H9 (cell line): Measurements from ENCODE around the gene IBA57. TPM values are rescaled to one million over a fixed set of nuclear protein-coding genes. Genes with fewer than 3 reads are reported as not detected.

Source experiments
- DNase-seq: peaks from one replicate; pipeline ENCODE4 v3.0.0-alpha.2; 2017
- H2AFZ ChIP-seq: one replicate; pipeline ENCODE4 v1.6.1; 2013; ENCODE audit warnings: mild to moderate bottlenecking, low read length, control low read depth, moderate library complexity
- H2AK5ac ChIP-seq: 2 replicates; pipeline ENCODE4 v1.6.1; 2013; ENCODE audit warnings: low read length, control low read depth, mixed read lengths; ENCODE audit not compliant: insufficient read length
- H2BK120ac ChIP-seq: one replicate; pipeline ENCODE4 v1.6.1; 2013; ENCODE audit warnings: low read depth, mild to moderate bottlenecking, low read length, control low read depth, inconsistent platforms; ENCODE audit not compliant: poor library complexity, severe bottlenecking
- H2BK12ac ChIP-seq: 2 replicates; pipeline ENCODE4 v1.6.1; 2013; ENCODE audit warnings: low read length, control low read depth, mixed read lengths, low read depth; ENCODE audit not compliant: insufficient read length
- H2BK15ac ChIP-seq: 2 replicates; pipeline ENCODE4 v1.6.1; 2013; ENCODE audit warnings: low read depth, low read length, control low read depth
- H2BK20ac ChIP-seq: one replicate; pipeline ENCODE4 v1.6.1; 2013; ENCODE audit warnings: low read depth, mild to moderate bottlenecking, low read length, control low read depth, inconsistent platforms; ENCODE audit not compliant: poor library complexity, severe bottlenecking
- H2BK5ac ChIP-seq: 2 replicates; pipeline ENCODE4 v1.6.1; 2013; ENCODE audit warnings: low read length, control low read depth, mixed read lengths; ENCODE audit not compliant: insufficient read length
- H3K14ac ChIP-seq: 2 replicates; pipeline ENCODE4 v1.6.1; 2013; ENCODE audit warnings: low read length, control low read depth; ENCODE audit not compliant: insufficient read depth
- H3K18ac ChIP-seq: 2 replicates; pipeline ENCODE4 v1.6.1; 2013; ENCODE audit warnings: low read depth, mild to moderate bottlenecking, mixed read lengths, low read length, control low read depth; ENCODE audit not compliant: insufficient read length
- H3K23ac ChIP-seq: 2 replicates; pipeline ENCODE4 v1.6.1; 2013; ENCODE audit warnings: low read length, control low read depth, mixed read lengths, low read depth; ENCODE audit not compliant: insufficient read length
- H3K23me2 ChIP-seq: 2 replicates; pipeline ENCODE4 v1.6.1; 2013; ENCODE audit warnings: low read depth, mild to moderate bottlenecking, mixed read lengths, low read length, control low read depth; ENCODE audit not compliant: insufficient read length, poor library complexity, severe bottlenecking
- H3K27ac ChIP-seq: 2 replicates; pipeline ENCODE4 v1.5.1; 2013; ENCODE audit warnings: low read length, control low read depth, mixed read lengths, low read depth; ENCODE audit not compliant: insufficient read length
- H3K27me3 ChIP-seq: 2 replicates; pipeline ENCODE4 v1.6.1; 2013; ENCODE audit warnings: low read length, control low read depth, inconsistent platforms; ENCODE audit not compliant: insufficient read depth
- H3K4ac ChIP-seq: 2 replicates; pipeline ENCODE4 v1.6.1; 2013; ENCODE audit warnings: low read depth, mild to moderate bottlenecking, control low read depth, inconsistent platforms, low read length, moderate library complexity
- H3K4me1 ChIP-seq: 2 replicates; pipeline ENCODE4 v1.6.1; 2013; ENCODE audit warnings: low read length, control low read depth, inconsistent platforms; ENCODE audit not compliant: insufficient read depth
- H3K4me2 ChIP-seq: 2 replicates; pipeline ENCODE4 v1.6.1; 2013; ENCODE audit warnings: low read length, control low read depth, mixed read lengths; ENCODE audit not compliant: insufficient read length, insufficient read depth
- H3K56ac ChIP-seq: 2 replicates; pipeline ENCODE4 v1.6.1; 2013; ENCODE audit warnings: low read depth, mild to moderate bottlenecking, mixed read lengths, low read length, control low read depth; ENCODE audit not compliant: insufficient read length
- H3K79me1 ChIP-seq: 2 replicates; pipeline ENCODE4 v1.6.1; 2013; ENCODE audit warnings: low read depth, mild to moderate bottlenecking, moderate library complexity, low read length, control low read depth, inconsistent platforms; ENCODE audit not compliant: insufficient read depth, poor library complexity, severe bottlenecking
- H3K79me2 ChIP-seq: 2 replicates; pipeline ENCODE4 v1.6.1; 2013; ENCODE audit warnings: low read length, control low read depth, inconsistent platforms; ENCODE audit not compliant: insufficient read depth
- H3K9ac ChIP-seq: 2 replicates; pipeline ENCODE4 v1.6.1; 2013; ENCODE audit warnings: low read length, control low read depth, mixed read lengths; ENCODE audit not compliant: insufficient read length; ENCODE audit errors: extremely low read depth
- H3K9me3 ChIP-seq: one replicate; pipeline ENCODE4 v1.6.1; 2013; ENCODE audit warnings: low read depth, low read length, inconsistent platforms; ENCODE audit not compliant: control insufficient read depth
- H3T11ph ChIP-seq: one replicate; pipeline ENCODE4 v1.6.1; 2013; ENCODE audit warnings: mild to moderate bottlenecking, low read length, control low read depth, inconsistent platforms
- H4K20me1 ChIP-seq: one replicate; pipeline ENCODE4 v1.6.1; 2013; ENCODE audit not compliant: control insufficient read depth, insufficient read length, insufficient read depth
- H4K5ac ChIP-seq: 2 replicates; pipeline ENCODE4 v1.6.1; 2013; ENCODE audit warnings: low read depth, mild to moderate bottlenecking, mixed read lengths, low read length, control low read depth; ENCODE audit not compliant: insufficient read length
- H4K8ac ChIP-seq: replicated peaks from 2 replicates; pipeline ENCODE4 v1.6.1; 2013; ENCODE audit warnings: low read length, control low read depth, mixed read lengths, low read depth; ENCODE audit not compliant: insufficient read length
- H4K91ac ChIP-seq: 2 replicates; pipeline ENCODE4 v1.6.1; 2013; ENCODE audit warnings: low read depth, mild to moderate bottlenecking, moderate library complexity, mixed read lengths, low read length, control low read depth; ENCODE audit not compliant: insufficient read length
- H3K27ac Mint-ChIP-seq, 3 experiments: 2 replicates in 2 of 3; 3 replicates in 1 of 3; pipeline ENCODE4 v1.8.0; 2020 to 2021; ENCODE audit warnings: mixed read lengths in 3 of 3, mild to moderate bottlenecking in 1 of 3, moderate library complexity in 1 of 3
- H3K27me3 Mint-ChIP-seq: 2 replicates; pipeline ENCODE4 v1.8.0; 2021; ENCODE audit warnings: low read depth, mild to moderate bottlenecking, moderate library complexity, mixed read lengths
- H3K36me3 Mint-ChIP-seq, 3 experiments: 2 replicates in 2 of 3; 3 replicates in 1 of 3; pipeline ENCODE4 v1.8.0; 2020 to 2021; ENCODE audit warnings: low read depth in 3 of 3, mixed read lengths in 3 of 3; ENCODE audit not compliant: insufficient read depth in 1 of 3
- H3K4me1 Mint-ChIP-seq, 2 experiments: 2 replicates each; pipeline ENCODE4 v1.8.0; 2020; ENCODE audit warnings: mixed read lengths in 2 of 2
- H3K4me3 Mint-ChIP-seq, 2 experiments: 2 replicates in 1 of 2; 3 replicates in 1 of 2; pipeline ENCODE4 v1.8.0; 2020 to 2021; ENCODE audit warnings: mild to moderate bottlenecking in 2 of 2, mixed read lengths in 2 of 2, moderate library complexity in 1 of 2
- H3K9me3 Mint-ChIP-seq, 2 experiments: 2 replicates in 1 of 2; 3 replicates in 1 of 2; pipeline ENCODE4 v1.8.0; 2020; ENCODE audit warnings: mild to moderate bottlenecking in 2 of 2, mixed read lengths in 2 of 2, moderate library complexity in 1 of 2
- WGBS: extraction: QIAGEN DNeasy Blood & Tissue Kit; methylation state at CpG from one replicate; pipeline ENCODE4 v1.1.7; 2013; ENCODE audit warnings: missing lambda C conversion rate, low lambda C conversion rate, mixed read lengths; ENCODE audit not compliant: insufficient read length; ENCODE audit errors: extremely low coverage; 5-methylcytosine and 5-hydroxymethylcytosine counted together
- total RNA-seq: library from RNA; stranded (reverse); gene quantifications from 2 replicates; pipeline ENCODE4 v1.2.1, GENCODE V29; 2021
- TF ChIP-seq, protein P1 (sequence below): fragments of 200-600 bp; sonication (generic); conservative IDR thresholded peaks from 3 replicates; pipeline ENCODE4 v1.8.0; 2021; ENCODE audit warnings: antibody characterized with exemption, mild to moderate bottlenecking

IBA57 gene
- total RNA-seq, 1 experiment from 2014 or later = 12.6 TPM

DNA sequence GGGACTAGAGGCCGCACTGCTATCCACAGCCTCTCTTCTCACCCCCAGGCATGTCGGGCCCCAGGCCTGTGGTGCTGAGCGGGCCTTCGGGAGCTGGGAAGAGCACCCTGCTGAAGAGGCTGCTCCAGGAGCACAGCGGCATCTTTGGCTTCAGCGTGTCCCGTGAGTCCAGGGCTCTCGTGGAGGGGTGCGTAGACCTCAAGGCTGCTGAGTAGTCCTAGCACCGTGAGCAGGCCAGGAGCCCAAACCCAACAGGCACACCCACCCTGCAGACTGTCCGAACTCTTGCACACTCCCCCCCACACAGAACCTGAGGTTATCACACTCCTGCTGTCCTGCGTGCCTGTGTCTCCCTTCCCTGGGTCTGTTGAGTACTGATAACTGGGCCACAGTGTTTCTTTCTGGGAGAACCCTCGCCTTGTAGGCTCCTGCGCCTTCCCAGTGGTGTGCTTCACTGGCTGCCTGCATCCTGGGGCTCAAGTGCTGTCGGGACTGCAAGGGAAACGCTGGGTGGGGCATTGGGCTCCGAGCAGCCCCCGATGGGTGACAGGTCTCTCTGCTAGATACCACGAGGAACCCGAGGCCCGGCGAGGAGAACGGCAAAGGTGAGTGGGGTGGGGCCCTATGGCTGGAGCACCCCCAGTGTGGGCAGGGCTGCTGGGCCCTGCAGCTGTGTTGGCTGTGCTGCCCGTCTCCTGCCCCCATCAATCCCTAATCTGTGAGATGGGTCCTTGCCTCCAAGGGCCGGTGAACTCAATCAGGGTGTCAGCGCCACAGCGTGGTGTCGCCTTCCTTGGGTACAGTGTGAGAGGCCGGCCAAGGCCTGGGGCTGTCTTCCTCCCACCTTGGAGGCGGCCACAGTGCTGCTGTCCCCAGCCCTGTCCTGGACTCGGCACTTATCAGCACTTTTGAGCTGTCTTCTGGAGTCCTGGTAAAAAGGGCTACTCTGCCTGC lies 19.9 kb upstream of the IBA57 start:
- Mint-ChIP-seq H3K4me3 (no peak overlapping the region), H3K4me1 (peaks cover 4 to 19% of the 10 kb centered on the region in 2 experiments)

More for the DNA sequence above, 19.9 kb upstream of the IBA57 start:
- no peak overlapping the region for H2AFZ ChIP-seq
- H3T11ph ChIP-seq = no peak overlapping the region
- H3K14ac ChIP-seq = no peak overlapping the region; the same call in 1 of the 2 replicates
- no peak overlapping the region for H3K56ac ChIP-seq
- peaks cover 2% of the 10 kb centered on the region for H4K20me1 ChIP-seq
- H2BK12ac ChIP-seq = no peak overlapping the region
- no peaks in the 10 kb centered on the region; a peak in 1 of 7 replicates for H3K36me3 Mint-ChIP-seq
- no peak overlapping the region for H3K9ac ChIP-seq
- no peak overlapping the region for H4K8ac ChIP-seq
- H3K27me3 Mint-ChIP-seq = no peaks in the 10 kb centered on the region
- peaks cover 7% of the 10 kb centered on the region for H3K79me1 ChIP-seq
- DNase-seq = no peak
- no peaks in the 10 kb centered on the region for H3K9me3 ChIP-seq
- H2BK15ac ChIP-seq = no peak overlapping the region
- no peak overlapping the region for H2BK5ac ChIP-seq
- H3K27me3 ChIP-seq = no peaks in the 10 kb centered on the region
- H3K27ac Mint-ChIP-seq = no peak overlapping the region
- no peak overlapping the region for H3K23ac ChIP-seq
- H2BK20ac ChIP-seq = no peak overlapping the region
- TF ChIP-seq, protein P1, sequence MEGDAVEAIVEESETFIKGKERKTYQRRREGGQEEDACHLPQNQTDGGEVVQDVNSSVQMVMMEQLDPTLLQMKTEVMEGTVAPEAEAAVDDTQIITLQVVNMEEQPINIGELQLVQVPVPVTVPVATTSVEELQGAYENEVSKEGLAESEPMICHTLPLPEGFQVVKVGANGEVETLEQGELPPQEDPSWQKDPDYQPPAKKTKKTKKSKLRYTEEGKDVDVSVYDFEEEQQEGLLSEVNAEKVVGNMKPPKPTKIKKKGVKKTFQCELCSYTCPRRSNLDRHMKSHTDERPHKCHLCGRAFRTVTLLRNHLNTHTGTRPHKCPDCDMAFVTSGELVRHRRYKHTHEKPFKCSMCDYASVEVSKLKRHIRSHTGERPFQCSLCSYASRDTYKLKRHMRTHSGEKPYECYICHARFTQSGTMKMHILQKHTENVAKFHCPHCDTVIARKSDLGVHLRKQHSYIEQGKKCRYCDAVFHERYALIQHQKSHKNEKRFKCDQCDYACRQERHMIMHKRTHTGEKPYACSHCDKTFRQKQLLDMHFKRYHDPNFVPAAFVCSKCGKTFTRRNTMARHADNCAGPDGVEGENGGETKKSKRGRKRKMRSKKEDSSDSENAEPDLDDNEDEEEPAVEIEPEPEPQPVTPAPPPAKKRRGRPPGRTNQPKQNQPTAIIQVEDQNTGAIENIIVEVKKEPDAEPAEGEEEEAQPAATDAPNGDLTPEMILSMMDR = no peak
- no peak overlapping the region for H4K91ac ChIP-seq
- H3K4me1 ChIP-seq = no peaks in the 10 kb centered on the region
- no peak overlapping the region for H3K4ac ChIP-seq
- peaks cover 13% of the 10 kb centered on the region; the same call in 1 of the 2 replicates for H3K79me2 ChIP-seq
- H3K27ac ChIP-seq = no peak overlapping the region
- H3K23me2 ChIP-seq = peaks cover 4% of the 10 kb centered on the region
- no peak overlapping the region for H2AK5ac ChIP-seq
- WGBS = no CpG with 5 or more reads among the region's 31 CpGs
- no peak overlapping the region for H4K5ac ChIP-seq
- H3K18ac ChIP-seq = no peak overlapping the region
- no peaks in the 10 kb centered on the region for H3K9me3 Mint-ChIP-seq
- H3K4me2 ChIP-seq = no peak overlapping the region
- H2BK120ac ChIP-seq = no peak overlapping the region
